HG03520 (cell line): Measurements from ENCODE around the gene MAT2B.

Source experiments
- ATAC-seq: cut with Tn5 transposase; IDR thresholded peaks from one replicate; pipeline ENCODE4 v1.9.1; 2021; ENCODE audit warnings: mild to moderate bottlenecking, moderate library complexity; ENCODE audit not compliant: unreplicated experiment

The MAT2B gene

GRCh38 chr5:163548649-163549048 lies 43.2 kb downstream of the MAT2B start:
- no peak for ATAC-seq

GRCh38 chr5:163551156-163551555 lies 45.7 kb downstream of the MAT2B start:
- no peak for ATAC-seq

GRCh38 chr5:163552536-163552935 lies 47.1 kb downstream of the MAT2B start:
- no peak for ATAC-seq

GRCh38 chr5:163561339-163561738 lies 55.9 kb downstream of the MAT2B start:
- ATAC-seq: no peak

GRCh38 chr5:163562071-163562470 lies 56.7 kb downstream of the MAT2B start:
- no peak for ATAC-seq

GRCh38 chr5:163563112-163563511 lies 57.7 kb downstream of the MAT2B start:
- no peak for ATAC-seq

- ATAC-seq: no peak
Measured at GRCh38 chr5:163563880-163564279, 58.5 kb downstream of the MAT2B start.

GRCh38 chr5:163564321-163564938 lies 59.0 kb downstream of the MAT2B start:
- ATAC-seq: peak; percentile 36

- ATAC-seq: no peak
Measured at GRCh38 chr5:163565492-163565891, 60.1 kb downstream of the MAT2B start.

GRCh38 chr5:163565931-163566608 lies 60.7 kb downstream of the MAT2B start:
- ATAC-seq: peak; percentile 58

- ATAC-seq: no peak
Measured at GRCh38 chr5:163566678-163567077, 61.3 kb downstream of the MAT2B start.

- ATAC-seq: no peak
Measured at GRCh38 chr5:163567811-163568210, 62.4 kb downstream of the MAT2B start.
